ENCODE results near the gene HES5.

The HES5 gene

GRCh38 chr1:2528966-2529783 is 888 bp downstream of the HES5 start:
- no peak overlapping the region for H3K4me3 ChIP-seq (ENCODE audit: low read depth, low read length)
- peak; percentile 41 for DNase-seq (ENCODE audit: low read depth)
- no peak for TF ChIP-seq POLR2A (IDR thresholded peaks at IDR 0.05; ENCODE audit: extremely low read depth, insufficient read length)
- TF ChIP-seq MYC (IDR thresholded peaks at IDR 0.05; ENCODE audit: low read depth, low read length): no peak
- TF ChIP-seq MAX (IDR thresholded peaks at IDR 0.05; ENCODE audit: low read depth, low read length): no peak
- no peak for TF ChIP-seq CTCF (IDR thresholded peaks at IDR 0.05; ENCODE audit: low read depth, low read length)

GRCh38 chr1:2528611-2528965 is 1.5 kb downstream of the HES5 start:
- no peak for TF ChIP-seq MAX (IDR thresholded peaks at IDR 0.05; ENCODE audit: low read depth, low read length)
- no peak for TF ChIP-seq POLR2A (IDR thresholded peaks at IDR 0.05; ENCODE audit: extremely low read depth, insufficient read length)
- TF ChIP-seq CTCF (IDR thresholded peaks at IDR 0.05; ENCODE audit: low read depth, low read length): no peak
- no peak for TF ChIP-seq MYC (IDR thresholded peaks at IDR 0.05; ENCODE audit: low read depth, low read length)
- no peak for DNase-seq (ENCODE audit: low read depth)

GRCh38 chr1:2528016-2528415 is 2.0 kb downstream of the HES5 start:
- H3K4me3 ChIP-seq (ENCODE audit: low read depth, low read length): no peak overlapping the region
- TF ChIP-seq POLR2A (IDR thresholded peaks at IDR 0.05; ENCODE audit: extremely low read depth, insufficient read length) (no peak), CTCF (IDR thresholded peaks at IDR 0.05; ENCODE audit: low read depth, low read length) (no peak), MYC (IDR thresholded peaks at IDR 0.05; ENCODE audit: low read depth, low read length) (no peak), MAX (IDR thresholded peaks at IDR 0.05; ENCODE audit: low read depth, low read length) (no peak)
- DNase-seq (ENCODE audit: low read depth): no peak

More at GRCh38 chr1:2528611-2528965, 1.5 kb downstream of the HES5 start:
- no peak overlapping the region for H3K4me3 ChIP-seq (ENCODE audit: low read depth, low read length)

- DNase-seq (ENCODE audit: low read depth): no peak
- TF ChIP-seq MAX (IDR thresholded peaks at IDR 0.05; ENCODE audit: low read depth, low read length) (no peak), CTCF (IDR thresholded peaks at IDR 0.05; ENCODE audit: low read depth, low read length) (no peak)
These were observed 2.6 kb downstream of the HES5 start for GRCh38 chr1:2527556-2527860.

GRCh38 chr1:2526824-2527555 is 3.1 kb downstream of the HES5 start:
- H3K4me3 ChIP-seq (ENCODE audit: low read depth, low read length): peak overlapping the region; percentile 21
- DNase-seq (ENCODE audit: low read depth): peak; percentile 61
- TF ChIP-seq MAX (IDR thresholded peaks at IDR 0.05; ENCODE audit: low read depth, low read length) (peak; percentile 85), POLR2A (IDR thresholded peaks at IDR 0.05; ENCODE audit: extremely low read depth, insufficient read length) (no peak), MYC (IDR thresholded peaks at IDR 0.05; ENCODE audit: low read depth, low read length) (peak; percentile 44; the same call in 1 of the 2 replicates)

More at GRCh38 chr1:2527556-2527860, 2.6 kb downstream of the HES5 start:
- no peak overlapping the region for H3K4me3 ChIP-seq (ENCODE audit: low read depth, low read length)
